Epithelial cell of esophagus (primary cell): Measurements from ENCODE around the gene SLC22A2.

Source experiments
- DNase-seq: peaks from one replicate; pipeline ENCODE4 v3.0.0; 2010; ENCODE audit warnings: low read depth
- H3K4me3 ChIP-seq: 2 replicates; pipeline ENCODE4 v1.5.1; 2011; ENCODE audit warnings: mild to moderate bottlenecking, low read length, control low read depth
- CTCF ChIP-seq: IDR thresholded peaks from 2 replicates; pipeline ENCODE4 v1.5.1; 2011; ENCODE audit warnings: low read depth, mild to moderate bottlenecking, low read length, control low read depth, inconsistent platforms; ENCODE audit not compliant: insufficient read depth; ENCODE audit errors: missing control alignments

The SLC22A2 gene

GRCh38 chr6:160273750-160274149 is 15.1 kb upstream of the SLC22A2 start:
- no peak overlapping the region for H3K4me3 ChIP-seq
- no peak for DNase-seq
- TF ChIP-seq CTCF, result no peak

- no peak overlapping the region for H3K4me3 ChIP-seq
- TF ChIP-seq CTCF, result no peak
- no peak for DNase-seq
These were observed 14.6 kb upstream of the SLC22A2 start for GRCh38 chr6:160273196-160273595.

- no peak for TF ChIP-seq CTCF
- no peak for DNase-seq
- H3K4me3 ChIP-seq, result no peak overlapping the region
These were observed 14.1 kb upstream of the SLC22A2 start for GRCh38 chr6:160272707-160273106.

- no peak overlapping the region for H3K4me3 ChIP-seq
- DNase-seq, result no peak
- no peak for TF ChIP-seq CTCF
These were observed 11.7 kb upstream of the SLC22A2 start for GRCh38 chr6:160270347-160270746.

GRCh38 chr6:160269771-160270170 is 11.2 kb upstream of the SLC22A2 start:
- no peak for DNase-seq
- TF ChIP-seq CTCF, result no peak
- no peak overlapping the region for H3K4me3 ChIP-seq

- no peak overlapping the region for H3K4me3 ChIP-seq
- DNase-seq, result no peak
- TF ChIP-seq CTCF, result no peak
These were observed 10.5 kb upstream of the SLC22A2 start for GRCh38 chr6:160269023-160269521.

- H3K4me3 ChIP-seq, result no peak overlapping the region
- no peak for TF ChIP-seq CTCF
- DNase-seq, result no peak
These were observed 8.5 kb upstream of the SLC22A2 start for GRCh38 chr6:160267102-160267501.
